ENCODE data around the gene IDH3B.
A peak's percentile ranks its signal among the peaks of the same experiment; 100 is the strongest.

DNA sequence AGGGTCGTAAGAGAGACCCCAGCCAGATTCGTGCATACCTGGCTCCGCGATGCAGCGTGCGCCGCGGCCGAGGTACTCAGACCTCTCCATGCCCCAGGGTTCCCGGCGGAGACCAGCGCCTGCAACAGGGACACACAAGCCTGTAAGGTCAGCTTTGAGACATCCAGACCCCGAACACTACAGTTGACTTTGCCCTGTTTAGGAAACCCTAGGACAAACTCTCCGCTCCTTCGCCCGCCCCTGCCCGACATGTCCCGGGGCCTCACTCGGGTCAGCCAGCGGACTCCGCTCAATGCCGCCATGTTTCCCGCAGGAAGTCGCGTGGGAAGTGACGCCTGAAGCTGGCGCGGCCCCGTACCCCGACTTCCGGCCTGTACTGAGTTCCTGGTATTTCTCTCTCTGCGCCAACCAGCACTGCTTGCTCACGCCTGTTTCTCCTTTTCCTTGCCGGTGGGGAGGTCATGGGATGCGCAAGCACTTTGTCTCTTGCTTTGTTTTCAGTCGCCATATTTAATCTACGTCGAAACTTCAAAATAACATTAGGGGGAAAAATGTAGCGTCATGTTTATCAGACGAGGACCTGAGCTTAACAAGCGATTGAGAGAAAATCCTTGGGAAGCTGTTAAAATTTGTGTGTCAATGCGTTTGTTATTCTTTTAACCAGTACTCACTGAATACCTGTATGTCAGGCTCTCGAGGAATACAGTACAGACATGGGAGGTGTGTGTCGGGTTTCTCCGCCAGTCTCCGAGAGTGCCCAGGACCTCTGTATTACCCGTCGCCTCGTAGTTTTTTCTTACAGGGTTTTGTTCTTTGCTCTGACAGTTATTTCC is at the start of gene IDH3B:
- TF ChIP-seq ELF1 (IDR thresholded peaks at IDR 0.05; ENCODE audit: borderline replicate concordance, low read depth) (peak; percentile 85; the same call in 1 of the 2 replicates), EZH2 (IDR thresholded peaks at IDR 0.05) (no peak), SIN3A (IDR thresholded peaks at IDR 0.05; ENCODE audit: low read depth) (peak; percentile 88), CEBPB (IDR thresholded peaks at IDR 0.05; ENCODE audit: low read depth) (no peak), SRF (IDR thresholded peaks at IDR 0.05; ENCODE audit: low read depth) (peak; percentile 96), POLR2A (IDR thresholded peaks at IDR 0.05; ENCODE audit: borderline replicate concordance, extremely low read depth, insufficient read depth, insufficient read length) (peak; percentile 69), YY1 (IDR thresholded peaks at IDR 0.05; ENCODE audit: extremely low read depth, insufficient replicate concordance, low read depth, low read length) (peak; percentile 97), EZH2phosphoT487 (IDR thresholded peaks at IDR 0.05; ENCODE audit: borderline replicate concordance) (no peak), FOSL1 (IDR thresholded peaks at IDR 0.05; ENCODE audit: low read depth) (no peak), POLR2AphosphoS5 (IDR thresholded peaks at IDR 0.05; ENCODE audit: low read depth, low read length) (peak; percentile 95), ZNF274 (IDR thresholded peaks at IDR 0.05; ENCODE audit: low read depth, low read length) (no peak), TCF7L2 (IDR thresholded peaks at IDR 0.05; ENCODE audit: borderline replicate concordance, extremely low read depth, insufficient read depth, insufficient read length) (no peak)
- TF ChIP-seq, protein P1, sequence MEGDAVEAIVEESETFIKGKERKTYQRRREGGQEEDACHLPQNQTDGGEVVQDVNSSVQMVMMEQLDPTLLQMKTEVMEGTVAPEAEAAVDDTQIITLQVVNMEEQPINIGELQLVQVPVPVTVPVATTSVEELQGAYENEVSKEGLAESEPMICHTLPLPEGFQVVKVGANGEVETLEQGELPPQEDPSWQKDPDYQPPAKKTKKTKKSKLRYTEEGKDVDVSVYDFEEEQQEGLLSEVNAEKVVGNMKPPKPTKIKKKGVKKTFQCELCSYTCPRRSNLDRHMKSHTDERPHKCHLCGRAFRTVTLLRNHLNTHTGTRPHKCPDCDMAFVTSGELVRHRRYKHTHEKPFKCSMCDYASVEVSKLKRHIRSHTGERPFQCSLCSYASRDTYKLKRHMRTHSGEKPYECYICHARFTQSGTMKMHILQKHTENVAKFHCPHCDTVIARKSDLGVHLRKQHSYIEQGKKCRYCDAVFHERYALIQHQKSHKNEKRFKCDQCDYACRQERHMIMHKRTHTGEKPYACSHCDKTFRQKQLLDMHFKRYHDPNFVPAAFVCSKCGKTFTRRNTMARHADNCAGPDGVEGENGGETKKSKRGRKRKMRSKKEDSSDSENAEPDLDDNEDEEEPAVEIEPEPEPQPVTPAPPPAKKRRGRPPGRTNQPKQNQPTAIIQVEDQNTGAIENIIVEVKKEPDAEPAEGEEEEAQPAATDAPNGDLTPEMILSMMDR (IDR thresholded peaks at IDR 0.05 in 2 of 3, conservative IDR thresholded peaks at IDR 0.05 in 1 of 3; ENCODE audit: borderline replicate concordance in 1 of 3, insufficient read depth in 1 of 3, low read depth in 2 of 3, low read length in 2 of 3) = no peak
